Psoas muscle (tissue), 8 donors: ENCODE results near the gene FOXN3. TPM values are rescaled to one million over a fixed set of nuclear protein-coding genes. Genes with fewer than 3 reads are reported as not detected.

Experiments used
- ATAC-seq, 4 donors: fragments of 200-7000 bp; cut with Tn5 transposase; one replicate each; pipeline ENCODE4 v1.9.1; 2020; ENCODE audit warnings: moderate library complexity in 3 of 4, mild to moderate bottlenecking in 2 of 4
- DNase-seq, 2 donors: peaks; one replicate each; pipeline ENCODE4 v3.0.0-alpha.2; 2020
- H3K27ac ChIP-seq: fragments of 200-600 bp; one replicate; pipeline ENCODE4 v1.8.0; 2022
- H3K27me3 ChIP-seq, 3 donors: fragments of 200-600 bp in 1 of 3; one replicate each; pipeline versions ENCODE4 v1.6.1 to v1.8.0; 2013 to 2022; ENCODE audit warnings: low read length in 2 of 3, mild to moderate bottlenecking in 2 of 3, moderate library complexity in 1 of 3; ENCODE audit not compliant: insufficient read depth in 3 of 3
- H3K36me3 ChIP-seq, 2 donors: fragments of 200-600 bp in 1 of 2; one replicate each; pipeline versions ENCODE4 v1.6.1 to v1.8.0; 2013 to 2022; ENCODE audit warnings: low read depth in 1 of 2, mild to moderate bottlenecking in 1 of 2, moderate library complexity in 1 of 2; ENCODE audit not compliant: insufficient read depth in 1 of 2
- H3K4me1 ChIP-seq: fragments of 200-600 bp; one replicate; pipeline ENCODE4 v1.8.0; 2022
- H3K4me3 ChIP-seq: fragments of 200-600 bp; one replicate; pipeline ENCODE4 v1.8.0; 2022; ENCODE audit warnings: mild to moderate bottlenecking
- H3K9me3 ChIP-seq: fragments of 200-600 bp; one replicate; pipeline ENCODE4 v1.8.0; 2022
- CTCF ChIP-seq: fragments of 200-600 bp; IDR thresholded peaks from one replicate; pipeline ENCODE4 v1.8.0; 2022; ENCODE audit warnings: antibody characterized with exemption
- WGBS, 3 donors: extraction: QIAGEN DNeasy Blood & Tissue Kit; methylation state at CpG; one replicate each; pipeline versions ENCODE4 v1.1.6 to v1.1.7; 2013; 5-methylcytosine and 5-hydroxymethylcytosine counted together
- intact Hi-C, 2 donors: fragments of 100-400 bp; cut with DNase I; formaldehyde crosslinking; loops; one replicate each; pipeline versions ENCODE4 v1.11.0 to v1.14.2; 2022
- polyA plus RNA-seq, 3 donors: library from polyadenylated mRNA; stranded (reverse); fragments of 200-250 nt; gene quantifications; one replicate each; pipeline ENCODE4 v1.2.3, GENCODE V29; 2013
- total RNA-seq, 4 donors: library from RNA; stranded (reverse); fragmentation: NEBNext Ultra II Directional in 2 of 4; extraction: Animal tissue kit (Norgen Biotek cat#: 25700) in 2 of 4; gene quantifications; one replicate each; pipeline versions ENCODE4 v1.2.1 to v1.2.4, GENCODE V29; 2021 to 2023
- donor health status: healthy with polysubstance abuse.
- donor health status: DM: no; HTN: no; CAD: no; lungs with moderate emphysema.
- donor health status: Bipolar disorder and iron deficiency.
- donor health status: healthy.
- donor health status: DM: yes; HTN: yes; CAD: no.
- donor health status: DM: no; HTN: no; CAD: no.
- donor health status: DM: no; HTN: no; CAD: no.
- donor health status: DM: yes; HTN: yes; CAD: no.

Gene FOXN3
- total and polyA plus RNA-seq, 7 donors, result 10.1 to 123 (median 73.6) TPM

GRCh38 chr14:89264196-89264800 is 152.7 kb downstream of the FOXN3 start:
- no peak for DNase-seq
- H3K36me3 ChIP-seq, result no peaks in the 10 kb centered on the region
- H3K4me1 ChIP-seq, result peaks cover 26% of the 10 kb centered on the region
- no peak for ATAC-seq
- H3K4me3 ChIP-seq, result no peak overlapping the region
- TF ChIP-seq CTCF, result no peak
- intact Hi-C loops, result no loop called here
- no peak overlapping the region for H3K27ac ChIP-seq
- WGBS, 3 donors, result 91 to 93% (median 92%) methylated on average over 6 of the region's 6 CpGs
- no peaks in the 10 kb centered on the region for H3K27me3 ChIP-seq
- H3K9me3 ChIP-seq, result no peaks in the 10 kb centered on the region

GRCh38 chr14:89262041-89262440 is 155.0 kb downstream of the FOXN3 start:
- Histone ChIP-seq H3K36me3 (no peaks in the 10 kb centered on the region), H3K27me3 (no peaks in the 10 kb centered on the region), H3K4me1 (peaks cover 4% of the 10 kb centered on the region), H3K9me3 (no peaks in the 10 kb centered on the region), H3K27ac (no peak overlapping the region), H3K4me3 (no peak overlapping the region)
- intact Hi-C loops, result no loop called here
- ATAC-seq, result no peak
- WGBS, 3 donors, result 91 to 96% (median 92%) methylated on average over 4 of the region's 4 CpGs
- DNase-seq, result no peak
- no peak for TF ChIP-seq CTCF

GRCh38 chr14:89260898-89261297 is 156.1 kb downstream of the FOXN3 start:
- no peaks in the 10 kb centered on the region for H3K27me3 ChIP-seq
- TF ChIP-seq CTCF, result no peak
- no peak overlapping the region for H3K27ac ChIP-seq
- no peaks in the 10 kb centered on the region for H3K9me3 ChIP-seq
- no peaks in the 10 kb centered on the region for H3K36me3 ChIP-seq
- 96 to 100% (median 100%) methylated on average over 1 of the region's 1 CpG for WGBS, 3 donors
- intact Hi-C loops, result no loop called here
- H3K4me3 ChIP-seq, result no peak overlapping the region
- ATAC-seq (no peak), DNase-seq (no peak)
- peaks cover 10% of the 10 kb centered on the region for H3K4me1 ChIP-seq

- ATAC-seq, result no peak
- intact Hi-C loops, result loop anchor here in 1 of 2 donors (5.0 kb wide), 1 partner anchor 42 kb away; no protein-coding TSS in a partner anchor
- Histone ChIP-seq H3K27ac (no peak overlapping the region), H3K27me3 (no peaks in the 10 kb centered on the region), H3K4me1 (peaks cover 18% of the 10 kb centered on the region), H3K4me3 (no peak overlapping the region), H3K9me3 (no peaks in the 10 kb centered on the region), H3K36me3 (no peaks in the 10 kb centered on the region)
- no peak for DNase-seq
- WGBS, 3 donors, result 76 to 89% (median 82%) methylated on average over 15 of the region's 15 CpGs
- TF ChIP-seq CTCF, result no peak
These were observed 157.0 kb downstream of the FOXN3 start for GRCh38 chr14:89259951-89260609.
